IMR-90 (cell line): ENCODE data around the gene COL8A1. TPM values are rescaled to one million over a fixed set of nuclear protein-coding genes. Genes with fewer than 3 reads are reported as not detected.

Experiments used
- ATAC-seq: fragments of 200-7000 bp; cut with Tn5 transposase; 2 replicates; pipeline ENCODE4 v1.9.1; 2020; ENCODE audit warnings: low read depth, mild to moderate bottlenecking, moderate library complexity
- BruUV-seq: library from RNA; stranded (reverse); fragments of 400-500 nt; replicated peaks from 2 replicates; lab custom pipeline; 2021; lab: Mats Ljungman, UMichigan
- CTCF ChIA-PET: fragments of 300-600 bp; formaldehyde crosslinking; extraction: SDS; loops from one replicate; lab custom pipeline; 2021; ENCODE audit warnings: antibody characterized with exemption; lab: Yijun Ruan, JAX
- POLR2A ChIA-PET: fragments of 300-600 bp; sonication (Branson Sonifier 250); formaldehyde crosslinking; loops from one replicate; lab custom pipeline; 2022; ENCODE audit warnings: antibody characterized with exemption; ENCODE audit not compliant: unreplicated experiment; lab: Charles Lee
- DNase-seq: peaks from one replicate; pipeline ENCODE4 v3.0.0; 2013
- H2AFZ ChIP-seq: replicated peaks from 2 replicates; pipeline ENCODE3; 2013; ENCODE audit warnings: low read length, mild to moderate bottlenecking; ENCODE audit not compliant: poor library complexity
- H2AK5ac ChIP-seq: 2 replicates; pipeline ENCODE4 v1.6.1; 2013; ENCODE audit warnings: low read depth, low read length, inconsistent platforms
- H2AK9ac ChIP-seq: replicated peaks from 2 replicates; pipeline ENCODE3; 2013; ENCODE audit warnings: mild to moderate bottlenecking, low read depth, low read length, moderate library complexity; ENCODE audit not compliant: poor library complexity
- H2BK120ac ChIP-seq: 2 replicates; pipeline ENCODE4 v1.6.1; 2013; ENCODE audit warnings: low read depth, low read length, inconsistent platforms
- H2BK15ac ChIP-seq: 3 replicates; pipeline ENCODE4 v1.6.1; 2013; ENCODE audit warnings: low read depth, low read length, inconsistent platforms
- H2BK20ac ChIP-seq: 2 replicates; pipeline ENCODE4 v1.6.1; 2013; ENCODE audit warnings: low read depth, mild to moderate bottlenecking, inconsistent platforms, low read length, moderate library complexity
- H2BK5ac ChIP-seq: 2 replicates; pipeline ENCODE4 v1.6.1; 2013; ENCODE audit warnings: mild to moderate bottlenecking, low read depth, low read length, inconsistent platforms; ENCODE audit not compliant: poor library complexity, severe bottlenecking
- H3K14ac ChIP-seq: replicated peaks from 2 replicates; pipeline ENCODE4 v1.6.1; 2013; ENCODE audit warnings: low read depth, low read length, inconsistent platforms
- H3K18ac ChIP-seq: 2 replicates; pipeline ENCODE4 v1.6.1; 2013; ENCODE audit warnings: low read depth, low read length, control low read depth
- H3K23ac ChIP-seq: 2 replicates; pipeline ENCODE4 v1.6.1; 2013; ENCODE audit warnings: low read depth, low read length, inconsistent platforms
- H3K27ac ChIP-seq: 2 replicates; pipeline ENCODE4 v1.5.1; 2013; ENCODE audit warnings: mild to moderate bottlenecking, control low read depth, low read length; ENCODE audit not compliant: insufficient read depth
- H3K27me3 ChIP-seq: 2 replicates; pipeline ENCODE4 v1.6.1; 2013; ENCODE audit warnings: low read length; ENCODE audit not compliant: control insufficient read depth, insufficient read depth
- H3K36me3 ChIP-seq: 2 replicates; pipeline ENCODE4 v1.6.1; 2013; ENCODE audit warnings: low read length, mixed read lengths; ENCODE audit not compliant: control insufficient read depth, insufficient read depth
- H3K4ac ChIP-seq: 2 replicates; pipeline ENCODE4 v1.6.1; 2013; ENCODE audit warnings: low read depth, low read length, inconsistent platforms
- H3K4me1 ChIP-seq: 2 replicates; pipeline ENCODE4 v1.6.1; 2013; ENCODE audit warnings: low read length, mixed read lengths; ENCODE audit not compliant: control insufficient read depth, insufficient read depth
- H3K4me2 ChIP-seq: 2 replicates; pipeline ENCODE4 v1.6.1; 2013; ENCODE audit warnings: low read depth, mild to moderate bottlenecking, control low read depth, low read length, moderate library complexity
- H3K4me3 ChIP-seq: 2 replicates; pipeline ENCODE4 v1.5.1; 2013; ENCODE audit warnings: low read depth, mild to moderate bottlenecking, control low read depth, low read length, moderate library complexity; ENCODE audit not compliant: insufficient read depth
- H3K56ac ChIP-seq: 2 replicates; pipeline ENCODE4 v1.6.1; 2013; ENCODE audit warnings: low read length, inconsistent platforms; ENCODE audit not compliant: insufficient read depth; ENCODE audit errors: extremely low read depth
- H3K79me1 ChIP-seq, 2 experiments: 2 replicates each; pipeline ENCODE4 v1.6.1; 2013; ENCODE audit warnings: low read length in 2 of 2, inconsistent platforms in 1 of 2, low read depth in 1 of 2
- H3K9ac ChIP-seq: 2 replicates; pipeline ENCODE4 v1.6.1; 2013; ENCODE audit warnings: low read depth, low read length, control low read depth
- H3K9me1 ChIP-seq: 2 replicates; pipeline ENCODE4 v1.6.1; 2013; ENCODE audit warnings: low read length, inconsistent platforms; ENCODE audit not compliant: insufficient read depth
- H3K9me3 ChIP-seq: 2 replicates; pipeline ENCODE4 v1.6.1; 2013; ENCODE audit warnings: low read length; ENCODE audit not compliant: control insufficient read depth, insufficient read depth
- H4K20me1 ChIP-seq: 2 replicates; pipeline ENCODE4 v1.6.1; 2013; ENCODE audit warnings: low read length, inconsistent platforms; ENCODE audit not compliant: insufficient read depth
- H4K5ac ChIP-seq: 2 replicates; pipeline ENCODE4 v1.6.1; 2013; ENCODE audit warnings: mild to moderate bottlenecking, low read depth, low read length, control low read depth
- H4K8ac ChIP-seq, 2 experiments: 2 replicates each; pipeline ENCODE4 v1.6.1; 2013; ENCODE audit warnings: low read depth in 2 of 2, low read length in 2 of 2, control low read depth in 1 of 2, inconsistent platforms in 1 of 2
- H4K91ac ChIP-seq: 2 replicates; pipeline ENCODE4 v1.6.1; 2013; ENCODE audit warnings: low read depth, low read length, inconsistent platforms; ENCODE audit not compliant: insufficient read depth
- CTCF ChIP-seq: conservative IDR thresholded peaks from 2 replicates; pipeline ENCODE4 v1.5.1; 2012; ENCODE audit warnings: mild to moderate bottlenecking, low read depth, low read length, improper control_type of control experiment
- MAFK ChIP-seq: IDR thresholded peaks from 2 replicates; pipeline ENCODE4 v1.6.1; 2012; ENCODE audit warnings: low read depth, low read length, improper control_type of control experiment
- MXI1 ChIP-seq: IDR thresholded peaks from 2 replicates; pipeline ENCODE4 v1.6.1; 2012; ENCODE audit warnings: low read depth, mild to moderate bottlenecking, low read length, moderate library complexity, borderline replicate concordance
- WGBS, 2 experiments: methylation state at CpG; one replicate each; pipeline versions ENCODE4 v1.1.5 to v1.1.7; 2013; ENCODE audit warnings: missing lambda C conversion rate in 2 of 2; ENCODE audit not compliant: insufficient read length in 1 of 2; ENCODE audit errors: extremely low coverage in 2 of 2; 5-methylcytosine and 5-hydroxymethylcytosine counted together
- dilution Hi-C: fragments of 300-500 bp; cut with HindIII; formaldehyde crosslinking; loops from one replicate; pipeline ENCODE4 v1.14.3; 2018; ENCODE audit warnings: low sequenced_read_pairs; ENCODE audit not compliant: unreplicated experiment
- in situ Hi-C: fragments of 300-500 bp; cut with MboI; formaldehyde crosslinking; loops from 3 replicates; pipeline ENCODE4 v1.14.3; 2019; ENCODE audit warnings: low sequenced_read_pairs, inconsistent platforms, mixed read lengths
- intact Hi-C: fragments of 100-400 bp; cut with micrococcal nuclease; formaldehyde crosslinking; loops from 2 replicates; pipeline ENCODE4 v1.10.0; 2022
- polyA plus RNA-seq, 3 experiments: library from polyadenylated mRNA; depleted of rRNA; stranded (reverse); fragments of >200 nt; gene quantifications; 2 replicates each; pipeline ENCODE4 v1.2.3, GENCODE V29; 2012; ENCODE audit warnings: low replicate concordance in 1 of 3
- total RNA-seq: library from RNA; depleted of rRNA; stranded (reverse); fragments of >200 nt; gene quantifications from 2 replicates; pipeline ENCODE4 v1.2.3, GENCODE V29; 2012

COL8A1 gene
- total and polyA plus RNA-seq, 2 of the 4 experiments (the other 2 are of a cell fraction) = 119 to 151 TPM

GRCh38 chr3:99627062-99627826 lies 11.2 kb upstream of the COL8A1 start:
- H3K4me3 ChIP-seq = no peak overlapping the region
- 0 out of 2 replicates have a peak overlapping the region, but pooled peaks have one; percentile 11 for H2AK5ac ChIP-seq
- peak overlapping the region; percentile 51; the same call in 1 of the 2 replicates for H4K91ac ChIP-seq
- H3K36me3 ChIP-seq = no peaks in the 10 kb centered on the region
- ChIA-PET CTCF (no interaction called here), POLR2A (interaction anchor here (1.3 kb wide), 1 partner anchor 10 kb away, joined by 3 read pairs; no protein-coding TSS in a partner anchor)
- H4K8ac ChIP-seq = peak overlapping the region in 1 of 2 experiments; percentile 31; a peak in 2 of 4 replicates
- no peaks in the 10 kb centered on the region for H4K20me1 ChIP-seq
- BruUV-seq = no TSS peak
- intact Hi-C loops (no loop called here), in situ Hi-C loops (no loop called here), dilution Hi-C loops (no loop called here)
- peak overlapping the region; percentile 67 for H3K14ac ChIP-seq
- no peak overlapping the region; the same call in 1 of the 2 replicates for H3K27ac ChIP-seq
- no peak for ATAC-seq
- H3K27me3 ChIP-seq = no peaks in the 10 kb centered on the region
- H4K5ac ChIP-seq = no peak overlapping the region; the same call in 1 of the 2 replicates
- H2BK15ac ChIP-seq = peak overlapping the region; percentile 75; the same call in 2 of the 3 replicates
- H3K4ac ChIP-seq = peak overlapping the region; percentile 73
- H2BK20ac ChIP-seq = peak overlapping the region; percentile 78
- H3K23ac ChIP-seq = peak overlapping the region; percentile 37; the same call in 1 of the 2 replicates
- peak overlapping the region; percentile 65 for H3K18ac ChIP-seq
- H2BK5ac ChIP-seq = peak overlapping the region; percentile 63
- H3K9ac ChIP-seq = no peak overlapping the region; the same call in 1 of the 2 replicates
- 0 out of 2 replicates have a peak, but pooled peaks have one; percentile 8 for TF ChIP-seq CTCF
- TF ChIP-seq MXI1 = no peak
- TF ChIP-seq MAFK = no peak
- 100% methylated on average over 1 of the region's 4 CpGs; no CpG with 5 or more reads in 1 of the 2 experiments for whole genome bisulfite sequencing, 2 experiments
- no peaks in the 10 kb centered on the region for H3K79me1 ChIP-seq
- peaks cover 8% of the 10 kb centered on the region for H3K9me1 ChIP-seq
- H2AK9ac ChIP-seq = no peak overlapping the region
- peak overlapping the region; percentile 37 for H2AFZ ChIP-seq
- H3K9me3 ChIP-seq = no peaks in the 10 kb centered on the region
- no peak overlapping the region for H3K56ac ChIP-seq
- peaks cover 19% of the 10 kb centered on the region for H3K4me1 ChIP-seq
- H2BK120ac ChIP-seq = peak overlapping the region; percentile 63
- H3K4me2 ChIP-seq = peak overlapping the region; percentile 33; the same call in 1 of the 2 replicates
- DNase-seq = peak; percentile 33
